Uterus (tissue), 4 donors: ENCODE results near the gene EXOC3L2. TPM values are rescaled to one million over a fixed set of nuclear protein-coding genes. Genes with fewer than 3 reads are reported as not detected.
"Not testable (repeated sequence)": the region's sequence is repeated elsewhere in the genome, so short reads cannot be mapped to it uniquely, and the experiment has no call there.

Experiments used
- DNase-seq, 2 donors: peaks; one replicate each; pipeline ENCODE4 v3.0.0-alpha.2; 2019 to 2020
- H3K27ac ChIP-seq, 2 donors: fragments of 200-600 bp; sonication (generic); 1 replicate in 1 of 2; 2 replicates in 1 of 2; pipeline ENCODE4 v1.5.1; 2016 to 2018
- H3K27me3 ChIP-seq, 2 donors: fragments of 200-600 bp; sonication (generic); one replicate each; pipeline ENCODE4 v1.5.1; 2018 to 2019; ENCODE audit warnings: control low read depth in 1 of 2
- H3K36me3 ChIP-seq, 2 donors: fragments of 200-600 bp; sonication (generic); one replicate each; pipeline ENCODE4 v1.5.1; 2019; ENCODE audit warnings: control low read depth in 1 of 2
- H3K4me1 ChIP-seq, 2 donors: fragments of 200-600 bp; sonication (generic); one replicate each; pipeline ENCODE4 v1.5.1; 2018 to 2019; ENCODE audit warnings: control low read depth in 1 of 2
- H3K4me3 ChIP-seq, 2 donors: fragments of 200-600 bp; sonication (generic); 1 replicate in 1 of 2; 2 replicates in 1 of 2; pipeline ENCODE4 v1.5.1; 2018 to 2019; ENCODE audit warnings: mild to moderate bottlenecking in 1 of 2
- H3K9me3 ChIP-seq, 2 donors: fragments of 200-600 bp; sonication (generic); one replicate each; pipeline ENCODE4 v1.5.1; 2019; ENCODE audit warnings: control low read depth in 1 of 2
- POLR2A ChIP-seq, 2 donors: fragments of 450-650 bp; IDR thresholded peaks; one replicate each; pipeline ENCODE4 v1.6.1; 2016; ENCODE audit warnings: antibody characterized with exemption in 2 of 2, mild to moderate bottlenecking in 1 of 2, moderate library complexity in 1 of 2
- intact Hi-C: fragments of 100-400 bp; cut with DNase I; formaldehyde crosslinking; loops from one replicate; pipeline ENCODE4 v1.15.1; 2023; ENCODE audit warnings: low total_unique reads
- total RNA-seq, 4 donors: library from RNA; depleted of rRNA in 3 of 4; stranded (reverse); fragments of >200 nt in 3 of 4; gene quantifications; one replicate each; pipeline versions ENCODE4 v1.1.0 to v1.2.4, GENCODE V29; 2014 to 2023
- TF ChIP-seq, protein P1 (sequence below), 4 experiments: fragments of 200-600 bp in 2 of 4; fragments of 450-650 bp in 2 of 4; sonication (generic) in 2 of 4; IDR thresholded peaks; one replicate each; pipeline ENCODE4 v1.5.1; 2016 to 2019; ENCODE audit warnings: antibody characterized with exemption in 4 of 4, mild to moderate bottlenecking in 2 of 4, moderate library complexity in 1 of 4
- donor health status: DM: yes; HTN: yes; CAD: no.

The EXOC3L2 gene
- total RNA-seq, 4 donors from 2014 or later: 2.4 to 7.2 (median 6.4) TPM

DNA sequence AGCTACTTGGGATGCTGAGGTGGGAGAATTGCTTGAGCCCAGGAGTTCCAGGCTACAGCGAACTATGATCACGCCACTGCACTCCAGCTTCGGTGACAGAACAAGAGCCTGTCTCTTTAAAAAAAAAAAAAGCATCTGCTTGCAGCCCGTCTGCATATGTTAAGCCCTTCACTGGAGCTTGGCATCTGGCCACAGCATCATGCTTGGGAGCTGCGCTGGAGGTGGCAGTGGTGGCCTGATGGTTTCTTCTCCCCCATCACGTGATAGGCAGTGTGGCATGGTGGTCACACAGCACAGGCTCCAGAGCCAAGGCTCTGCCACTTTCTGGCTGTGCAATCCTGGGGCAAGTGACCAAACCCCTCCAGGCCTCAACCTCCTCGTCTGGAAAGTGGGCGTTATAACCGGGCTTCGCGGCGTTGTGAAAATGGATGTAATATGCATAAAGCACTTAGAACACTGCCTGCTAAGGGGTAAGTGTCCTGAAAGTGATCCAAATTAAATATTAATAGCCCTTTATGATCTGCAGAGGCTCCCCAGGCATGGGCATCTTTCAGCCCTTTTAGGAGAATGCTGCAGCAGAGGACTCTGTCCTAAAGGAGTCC is 30.3 kb upstream of the EXOC3L2 start:
- no peaks in the 10 kb centered on the region for H3K9me3 ChIP-seq
- TF ChIP-seq POLR2A (IDR thresholded peaks at IDR 0.05): no peak
- TF ChIP-seq, protein P1, sequence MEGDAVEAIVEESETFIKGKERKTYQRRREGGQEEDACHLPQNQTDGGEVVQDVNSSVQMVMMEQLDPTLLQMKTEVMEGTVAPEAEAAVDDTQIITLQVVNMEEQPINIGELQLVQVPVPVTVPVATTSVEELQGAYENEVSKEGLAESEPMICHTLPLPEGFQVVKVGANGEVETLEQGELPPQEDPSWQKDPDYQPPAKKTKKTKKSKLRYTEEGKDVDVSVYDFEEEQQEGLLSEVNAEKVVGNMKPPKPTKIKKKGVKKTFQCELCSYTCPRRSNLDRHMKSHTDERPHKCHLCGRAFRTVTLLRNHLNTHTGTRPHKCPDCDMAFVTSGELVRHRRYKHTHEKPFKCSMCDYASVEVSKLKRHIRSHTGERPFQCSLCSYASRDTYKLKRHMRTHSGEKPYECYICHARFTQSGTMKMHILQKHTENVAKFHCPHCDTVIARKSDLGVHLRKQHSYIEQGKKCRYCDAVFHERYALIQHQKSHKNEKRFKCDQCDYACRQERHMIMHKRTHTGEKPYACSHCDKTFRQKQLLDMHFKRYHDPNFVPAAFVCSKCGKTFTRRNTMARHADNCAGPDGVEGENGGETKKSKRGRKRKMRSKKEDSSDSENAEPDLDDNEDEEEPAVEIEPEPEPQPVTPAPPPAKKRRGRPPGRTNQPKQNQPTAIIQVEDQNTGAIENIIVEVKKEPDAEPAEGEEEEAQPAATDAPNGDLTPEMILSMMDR (IDR thresholded peaks at IDR 0.05): no peak
- no peaks in the 10 kb centered on the region for H3K4me1 ChIP-seq
- no peaks in the 10 kb centered on the region for H3K27me3 ChIP-seq
- H3K27ac ChIP-seq: no peak overlapping the region
- intact Hi-C loops: no loop called here
- H3K36me3 ChIP-seq: no peaks in the 10 kb centered on the region
- no peak for DNase-seq
- H3K4me3 ChIP-seq: no peak overlapping the region

GRCh38 chr19:45273521-45273855 is 28.3 kb upstream of the EXOC3L2 start:
- TF ChIP-seq, protein P1 (IDR thresholded peaks at IDR 0.05): no peak
- TF ChIP-seq POLR2A (IDR thresholded peaks at IDR 0.05): no peak
- no peaks in the 10 kb centered on the region for H3K27me3 ChIP-seq
- DNase-seq: no peak
- no peaks in the 10 kb centered on the region for H3K9me3 ChIP-seq
- H3K4me3 ChIP-seq: no peak overlapping the region
- intact Hi-C loops: no loop called here
- H3K27ac ChIP-seq: no peak overlapping the region
- H3K36me3 ChIP-seq: no peaks in the 10 kb centered on the region
- no peaks in the 10 kb centered on the region for H3K4me1 ChIP-seq

- Histone ChIP-seq H3K4me3 (no peak overlapping the region), H3K9me3 (no peaks in the 10 kb centered on the region), H3K36me3 (no peaks in the 10 kb centered on the region), H3K27me3 (no peaks in the 10 kb centered on the region), H3K4me1 (no peaks in the 10 kb centered on the region), H3K27ac (no peak overlapping the region)
- DNase-seq: no peak
- intact Hi-C loops: no loop called here
- TF ChIP-seq POLR2A (IDR thresholded peaks at IDR 0.05): no peak
- TF ChIP-seq, protein P1 (IDR thresholded peaks at IDR 0.05): no peak
Measured at GRCh38 chr19:45271735-45272108, 26.5 kb upstream of the EXOC3L2 start.

GRCh38 chr19:45271098-45271734 is 26.0 kb upstream of the EXOC3L2 start:
- Histone ChIP-seq H3K36me3 (no peaks in the 10 kb centered on the region), H3K4me1 (no peaks in the 10 kb centered on the region), H3K27me3 (no peaks in the 10 kb centered on the region), H3K4me3 (no peak overlapping the region), H3K27ac (no peak overlapping the region), H3K9me3 (no peaks in the 10 kb centered on the region)
- TF ChIP-seq, protein P1 (IDR thresholded peaks at IDR 0.05): no peak
- TF ChIP-seq POLR2A (IDR thresholded peaks at IDR 0.05): no peak
- DNase-seq: no peak
- intact Hi-C loops: no loop called here

- H3K9me3 ChIP-seq, H3K4me1 ChIP-seq, H3K27ac ChIP-seq, H3K27me3 ChIP-seq, H3K36me3 ChIP-seq, H3K4me3 ChIP-seq, intact Hi-C loops, DNase-seq: not testable (repeated sequence)
Measured at GRCh38 chr19:45269939-45270338, 24.7 kb upstream of the EXOC3L2 start.
